NB4 (cell line): ENCODE data around the gene TUBD1.
"Not testable (repeated sequence)": the region's sequence is repeated elsewhere in the genome, so short reads cannot be mapped to it uniquely, and the experiment has no call there.

ENCODE experiments used
- CTCF ChIP-seq: IDR thresholded peaks from one replicate; pipeline ENCODE4 v1.5.1; 2012; ENCODE audit warnings: low read depth, low read length
- POLR2A ChIP-seq: IDR thresholded peaks from 2 replicates; pipeline ENCODE4 v1.6.1; 2011; ENCODE audit warnings: mild to moderate bottlenecking; ENCODE audit not compliant: insufficient read length; ENCODE audit errors: extremely low read depth
- TF ChIP-seq, protein P1 (sequence below): IDR thresholded peaks from 2 replicates; pipeline ENCODE4 v1.6.1; 2011; ENCODE audit warnings: low read depth, low read length

GRCh38 chr17:59841882-59842263 is 50.9 kb downstream of the TUBD1 start:
- not testable (repeated sequence) for TF ChIP-seq CTCF, POLR2A
- TF ChIP-seq, protein P1, sequence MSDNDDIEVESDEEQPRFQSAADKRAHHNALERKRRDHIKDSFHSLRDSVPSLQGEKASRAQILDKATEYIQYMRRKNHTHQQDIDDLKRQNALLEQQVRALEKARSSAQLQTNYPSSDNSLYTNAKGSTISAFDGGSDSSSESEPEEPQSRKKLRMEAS: not testable (repeated sequence)
